ENCODE results near the gene TBC1D2B.
"Not testable (repeated sequence)": the region's sequence is repeated elsewhere in the genome, so short reads cannot be mapped to it uniquely, and the experiment has no call there.

Gene TBC1D2B

GRCh38 chr15:77991029-77991406, 86.5 kb downstream of the TBC1D2B start:
- DNase-seq = no peak

- no peak for DNase-seq
These were observed 88.0 kb downstream of the TBC1D2B start for GRCh38 chr15:77989296-77990143.

GRCh38 chr15:77988347-77989295, 88.9 kb downstream of the TBC1D2B start:
- no peak for DNase-seq

GRCh38 chr15:77987765-77988136, 89.8 kb downstream of the TBC1D2B start:
- DNase-seq = not testable (repeated sequence)

GRCh38 chr15:77986891-77987764, 90.4 kb downstream of the TBC1D2B start:
- peak in 5 of 51 donors; percentile 23 to 35 (median 24) for DNase-seq

GRCh38 chr15:77985931-77986480, 91.5 kb downstream of the TBC1D2B start:
- no peak for DNase-seq

- no peak for DNase-seq
These were observed 92.2 kb downstream of the TBC1D2B start for GRCh38 chr15:77985031-77985930.

GRCh38 chr15:77984446-77984861, 93.1 kb downstream of the TBC1D2B start:
- no peak for DNase-seq

GRCh38 chr15:77983708-77984445, 93.6 kb downstream of the TBC1D2B start:
- no peak for DNase-seq

- DNase-seq = no peak
These were observed 94.3 kb downstream of the TBC1D2B start for GRCh38 chr15:77983091-77983707.

GRCh38 chr15:77982127-77982490, 95.4 kb downstream of the TBC1D2B start:
- DNase-seq = no peak

- DNase-seq = no peak
These were observed 96.0 kb downstream of the TBC1D2B start for GRCh38 chr15:77981281-77982126.

- not testable (repeated sequence) for DNase-seq
These were observed 96.8 kb downstream of the TBC1D2B start for GRCh38 chr15:77980674-77981073.

- no peak for DNase-seq
These were observed 97.4 kb downstream of the TBC1D2B start for GRCh38 chr15:77980098-77980497.

- not testable (repeated sequence) for DNase-seq
These were observed 98.4 kb downstream of the TBC1D2B start for GRCh38 chr15:77979157-77979556.

- DNase-seq = not testable (repeated sequence)
These were observed 98.8 kb downstream of the TBC1D2B start for GRCh38 chr15:77978759-77979145.

GRCh38 chr15:77977903-77978758, 99.4 kb downstream of the TBC1D2B start:
- DNase-seq = not testable (repeated sequence)
